HCT116 (cell line): ENCODE measurements around the gene ZNF488. TPM values are rescaled to one million over a fixed set of nuclear protein-coding genes. Genes with fewer than 3 reads are reported as not detected.

Source experiments
- ATAC-seq: fragments of 200-7000 bp; cut with Tn5 transposase; 2 replicates; pipeline ENCODE4 v1.9.1; 2020; ENCODE audit warnings: mild to moderate bottlenecking, moderate library complexity
- BruUV-seq: library from RNA; stranded (reverse); fragments of 400-500 nt; replicated peaks from 2 replicates; lab custom pipeline; 2021; lab: Mats Ljungman, UMichigan
- CTCF ChIA-PET: fragments of 300-600 bp; sonication (Branson Sonifier 250); formaldehyde crosslinking; loops from one replicate; lab custom pipeline; 2021; ENCODE audit warnings: antibody characterized with exemption; lab: Charles Lee
- POLR2A ChIA-PET: fragments of 300-600, 350-600 bp; sonication (Branson Sonifier 250); formaldehyde crosslinking; loops from one replicate; lab custom pipeline; 2021; ENCODE audit warnings: antibody characterized with exemption; lab: Charles Lee
- RAD21 ChIA-PET, 2 experiments: fragments of 300-600 bp; sonication (Branson Sonifier 250); formaldehyde crosslinking; loops; one replicate each; lab custom pipeline; 2023; ENCODE audit warnings: low total read pairs in 2 of 2; ENCODE audit not compliant: uncharacterized antibody in 2 of 2, unreplicated experiment in 2 of 2, low non-redundant PET in 1 of 2; lab: Charles Lee
- DNase-seq: peaks from one replicate; pipeline ENCODE4 v3.0.0-alpha.2; 2010; ENCODE audit warnings: low read depth, low spot score
- H2AFZ ChIP-seq: fragments of 200-600 bp; shearing (Covaris generic), sonication (generic); 2 replicates; pipeline ENCODE4 v1.6.1; 2017; ENCODE audit warnings: low read depth, mixed run types, mixed read lengths, antibody characterized with exemption, low read length; ENCODE audit not compliant: poor library complexity, severe bottlenecking
- H3K27ac ChIP-seq: 2 replicates; pipeline ENCODE4 v1.5.1; 2012; ENCODE audit warnings: low read depth, low read length
- H3K27me3 ChIP-seq: fragments of 200-600 bp; sonication (generic); 2 replicates; pipeline ENCODE4 v1.6.1; 2016; ENCODE audit warnings: mixed run types, low read length, mixed read lengths; ENCODE audit not compliant: insufficient read depth
- H3K36me3 ChIP-seq, 2 experiments: fragments of 200-500 bp in 1 of 2; fragments of 200-600 bp in 1 of 2; sonication (Bioruptor generic) in 1 of 2; sonication (generic) in 1 of 2; 2 replicates each; pipeline versions ENCODE4 v1.5.1 to v1.6.1; 2014 to 2016; ENCODE audit warnings: low read length in 2 of 2, inconsistent platforms in 1 of 2, mixed read lengths in 1 of 2, mixed run types in 1 of 2; ENCODE audit not compliant: insufficient read depth in 2 of 2, control insufficient read depth in 1 of 2
- H3K4me1 ChIP-seq, 2 experiments: fragments of 200-600 bp in 1 of 2; sonication (generic) in 1 of 2; 2 replicates each; pipeline versions ENCODE4 v1.5.1 to v1.6.1; 2012 to 2017; ENCODE audit warnings: low read length in 2 of 2, inconsistent platforms in 1 of 2, mild to moderate bottlenecking in 1 of 2, mixed read lengths in 1 of 2, mixed run types in 1 of 2, moderate library complexity in 1 of 2; ENCODE audit not compliant: insufficient read depth in 2 of 2, control insufficient read depth in 1 of 2
- H3K4me2 ChIP-seq: fragments of 200-600 bp; sonication (generic); 2 replicates; pipeline ENCODE4 v1.6.1; 2017; ENCODE audit warnings: mixed run types, low read length, mixed read lengths
- H3K4me3 ChIP-seq, 2 experiments: fragments of 200-600 bp in 1 of 2; sonication (generic) in 1 of 2; replicated peaks in 1 of 2; 2 replicates each; pipeline ENCODE4 v1.5.1; 2011 to 2016; ENCODE audit warnings: low read length in 2 of 2, control low read depth in 1 of 2, low read depth in 1 of 2, mild to moderate bottlenecking in 1 of 2, mixed read lengths in 1 of 2, mixed run types in 1 of 2
- H3K79me2 ChIP-seq: fragments of 200-600 bp; sonication (generic); 2 replicates; pipeline ENCODE4 v1.6.1; 2017; ENCODE audit warnings: mild to moderate bottlenecking, mixed run types, low read length, moderate library complexity, mixed read lengths; ENCODE audit not compliant: insufficient read depth
- H3K9ac ChIP-seq: fragments of 200-600 bp; sonication (generic); 2 replicates; pipeline ENCODE4 v1.6.1; 2016; ENCODE audit warnings: low read length, mixed read lengths
- H3K9me2 ChIP-seq: fragments of 200-600 bp; sonication (generic), shearing (Covaris generic); 2 replicates; pipeline ENCODE4 v1.6.1; 2017; ENCODE audit warnings: mixed run types, mild to moderate bottlenecking, moderate library complexity; ENCODE audit not compliant: insufficient read depth
- H3K9me3 ChIP-seq, 2 experiments: fragments of 200-500 bp in 1 of 2; fragments of 200-600 bp in 1 of 2; sonication (Bioruptor generic) in 1 of 2; sonication (generic) in 1 of 2; 2 replicates each; pipeline ENCODE4 v1.6.1; 2014 to 2017; ENCODE audit warnings: low read length in 2 of 2, mixed read lengths in 2 of 2, inconsistent platforms in 1 of 2, low read depth in 1 of 2, mild to moderate bottlenecking in 1 of 2, mixed run types in 1 of 2, moderate library complexity in 1 of 2; ENCODE audit not compliant: control insufficient read depth in 1 of 2, insufficient read depth in 1 of 2
- H4K20me1 ChIP-seq: fragments of 200-600 bp; sonication (generic), shearing (Covaris generic); 2 replicates; pipeline ENCODE4 v1.6.1; 2017; ENCODE audit warnings: mixed run types, mild to moderate bottlenecking, moderate library complexity; ENCODE audit not compliant: insufficient read depth
- CEBPB ChIP-seq: IDR thresholded peaks from 2 replicates; pipeline ENCODE4 v1.6.1; 2012; ENCODE audit warnings: low read depth
- EGR1 ChIP-seq: IDR thresholded peaks from 2 replicates; pipeline ENCODE4 v1.6.1; 2012; ENCODE audit warnings: low read depth
- ELF1 ChIP-seq: IDR thresholded peaks from 2 replicates; pipeline ENCODE4 v1.6.1; 2012; ENCODE audit warnings: low read depth, borderline replicate concordance
- EZH2phosphoT487 ChIP-seq: fragments of 200-600 bp; IDR thresholded peaks from 2 replicates; pipeline ENCODE4 v1.6.1; 2018; ENCODE audit warnings: antibody characterized with exemption, borderline replicate concordance
- FOSL1 ChIP-seq: IDR thresholded peaks from 2 replicates; pipeline ENCODE4 v1.6.1; 2012; ENCODE audit warnings: low read depth
- JUND ChIP-seq: IDR thresholded peaks from 2 replicates; pipeline ENCODE4 v1.6.1; 2012
- MAX ChIP-seq: IDR thresholded peaks from 2 replicates; pipeline ENCODE4 v1.6.1; 2012
- POLR2A ChIP-seq: IDR thresholded peaks from 2 replicates; pipeline ENCODE4 v1.7.0; 2011; ENCODE audit warnings: borderline replicate concordance; ENCODE audit not compliant: insufficient read depth, insufficient read length; ENCODE audit errors: extremely low read depth
- RAD21 ChIP-seq: IDR thresholded peaks from 2 replicates; pipeline ENCODE4 v1.6.1; 2012; ENCODE audit warnings: low read depth, mild to moderate bottlenecking
- SIN3A ChIP-seq: IDR thresholded peaks from 2 replicates; pipeline ENCODE4 v1.6.1; 2012; ENCODE audit warnings: low read depth
- SRF ChIP-seq: IDR thresholded peaks from 2 replicates; pipeline ENCODE4 v1.6.1; 2012; ENCODE audit warnings: low read depth
- TCF7L2 ChIP-seq: IDR thresholded peaks from 2 replicates; pipeline ENCODE4 v1.7.0; 2011; ENCODE audit warnings: borderline replicate concordance, inconsistent platforms; ENCODE audit not compliant: insufficient read depth, insufficient read length; ENCODE audit errors: extremely low read depth
- YY1 ChIP-seq: IDR thresholded peaks from 2 replicates; pipeline ENCODE4 v1.6.1; 2011; ENCODE audit warnings: low read length, low read depth, moderate library complexity, mild to moderate bottlenecking; ENCODE audit not compliant: insufficient replicate concordance; ENCODE audit errors: extremely low read depth
- ZFX ChIP-seq: fragments of 450-650 bp; IDR thresholded peaks from 2 replicates; pipeline ENCODE4 v1.6.1; 2017
- ZNF274 ChIP-seq: fragments of 200-500 bp; sonication (Bioruptor generic); IDR thresholded peaks from 2 replicates; pipeline ENCODE4 v1.6.1; 2014; ENCODE audit warnings: mild to moderate bottlenecking, low read depth, low read length, inconsistent platforms
- intact Hi-C: fragments of 100-400 bp; cut with micrococcal nuclease; formaldehyde crosslinking; loops from 2 replicates; pipeline ENCODE4 v1.10.0; 2022
- total RNA-seq: library from RNA; stranded (reverse); gene quantifications from one replicate; pipeline ENCODE4 v1.2.1, GENCODE V29; 2021; ENCODE audit not compliant: unreplicated experiment
- TF ChIP-seq, protein P1 (sequence below): IDR thresholded peaks from 2 replicates; pipeline ENCODE4 v1.6.1; 2012
- TF ChIP-seq, protein P2 (sequence below), 3 experiments: fragments of 200-600 bp in 1 of 3; sonication (generic) in 1 of 3; IDR thresholded peaks in 2 of 3; conservative IDR thresholded peaks in 1 of 3; 2 replicates each; pipeline ENCODE4 v1.5.1; 2012 to 2017; ENCODE audit warnings: low read depth in 2 of 3, low read length in 2 of 3, antibody characterized with exemption in 1 of 3, borderline replicate concordance in 1 of 3, control low read depth in 1 of 3, mild to moderate bottlenecking in 1 of 3, mixed read lengths in 1 of 3, mixed run types in 1 of 3, moderate library complexity in 1 of 3; ENCODE audit not compliant: insufficient read depth in 1 of 3
- TF ChIP-seq, protein P3 (sequence below): IDR thresholded peaks from 2 replicates; pipeline ENCODE4 v1.6.1; 2011; ENCODE audit warnings: mild to moderate bottlenecking, low read length, moderate library complexity; ENCODE audit not compliant: insufficient replicate concordance; ENCODE audit errors: extremely low read depth

ZNF488 gene
- total RNA-seq, 1 experiment from 2014 or later, result 3.9 TPM

DNA sequence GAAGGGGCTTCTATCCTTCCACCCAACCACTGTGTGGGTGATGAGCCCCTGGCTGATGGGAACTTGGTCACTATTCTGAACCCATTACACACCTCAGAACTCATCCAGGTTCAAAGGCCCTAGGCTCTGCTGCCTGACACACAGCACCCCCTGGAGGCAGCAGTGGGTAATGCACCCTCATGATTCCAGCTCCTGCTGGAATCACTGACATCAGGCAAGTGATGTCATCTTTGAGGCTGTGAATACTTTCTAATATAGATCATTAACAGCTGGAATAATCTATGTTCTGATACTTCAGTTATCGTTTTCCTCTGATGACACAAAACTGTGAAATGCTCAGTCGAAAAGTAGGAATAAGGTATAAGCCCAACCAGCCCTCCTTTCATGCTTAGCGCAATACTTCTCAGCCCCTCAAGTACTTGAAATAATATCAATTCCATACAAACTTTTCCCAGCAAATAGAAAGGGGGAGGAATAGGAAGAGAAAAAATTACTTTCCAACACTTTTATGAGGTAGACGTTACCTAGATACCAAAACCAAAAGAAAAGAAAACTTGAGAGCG, 43.4 kb downstream of the ZNF488 start:
- ChIA-PET POLR2A (no interaction called here), CTCF (interaction anchor here (0.6 to 2.3 kb wide), 14 partner anchors 9 to 348 kb away, joined by 3 to 39 read pairs (median 4); partner anchors contain the start of gene GDF2), RAD21 (interaction anchor here (0.8 to 1.5 kb wide), 4 partner anchors 293 to 347 kb away, joined by 3 to 6 read pairs (median 4); no protein-coding TSS in a partner anchor)
- no peak overlapping the region for H3K4me2 ChIP-seq
- no peaks in the 10 kb centered on the region for H3K4me1 ChIP-seq
- H3K9me3 ChIP-seq, result no peaks in the 10 kb centered on the region
- H3K27me3 ChIP-seq, result no peaks in the 10 kb centered on the region
- no peak overlapping the region for H3K4me3 ChIP-seq
- TF ChIP-seq RAD21 (peak; percentile 86), TCF7L2 (peak; percentile 51), YY1 (no peak), POLR2A (no peak), ZFX (no peak), ZNF274 (no peak), EZH2phosphoT487 (no peak), SIN3A (no peak), CEBPB (no peak), SRF (no peak), ELF1 (no peak), EGR1 (no peak), MAX (no peak), JUND (no peak), FOSL1 (no peak)
- TF ChIP-seq, protein P1, sequence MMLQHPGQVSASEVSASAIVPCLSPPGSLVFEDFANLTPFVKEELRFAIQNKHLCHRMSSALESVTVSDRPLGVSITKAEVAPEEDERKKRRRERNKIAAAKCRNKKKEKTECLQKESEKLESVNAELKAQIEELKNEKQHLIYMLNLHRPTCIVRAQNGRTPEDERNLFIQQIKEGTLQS, result no peak
- TF ChIP-seq, protein P2, sequence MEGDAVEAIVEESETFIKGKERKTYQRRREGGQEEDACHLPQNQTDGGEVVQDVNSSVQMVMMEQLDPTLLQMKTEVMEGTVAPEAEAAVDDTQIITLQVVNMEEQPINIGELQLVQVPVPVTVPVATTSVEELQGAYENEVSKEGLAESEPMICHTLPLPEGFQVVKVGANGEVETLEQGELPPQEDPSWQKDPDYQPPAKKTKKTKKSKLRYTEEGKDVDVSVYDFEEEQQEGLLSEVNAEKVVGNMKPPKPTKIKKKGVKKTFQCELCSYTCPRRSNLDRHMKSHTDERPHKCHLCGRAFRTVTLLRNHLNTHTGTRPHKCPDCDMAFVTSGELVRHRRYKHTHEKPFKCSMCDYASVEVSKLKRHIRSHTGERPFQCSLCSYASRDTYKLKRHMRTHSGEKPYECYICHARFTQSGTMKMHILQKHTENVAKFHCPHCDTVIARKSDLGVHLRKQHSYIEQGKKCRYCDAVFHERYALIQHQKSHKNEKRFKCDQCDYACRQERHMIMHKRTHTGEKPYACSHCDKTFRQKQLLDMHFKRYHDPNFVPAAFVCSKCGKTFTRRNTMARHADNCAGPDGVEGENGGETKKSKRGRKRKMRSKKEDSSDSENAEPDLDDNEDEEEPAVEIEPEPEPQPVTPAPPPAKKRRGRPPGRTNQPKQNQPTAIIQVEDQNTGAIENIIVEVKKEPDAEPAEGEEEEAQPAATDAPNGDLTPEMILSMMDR (IDR thresholded peaks at IDR 0.05 in 2 of 3, conservative IDR thresholded peaks at IDR 0.05 in 1 of 3; ENCODE audit: borderline replicate concordance in 1 of 3, insufficient read depth in 1 of 3, low read depth in 2 of 3, low read length in 2 of 3), result peak; percentile 81 to 98 (median 97)
- TF ChIP-seq, protein P3, sequence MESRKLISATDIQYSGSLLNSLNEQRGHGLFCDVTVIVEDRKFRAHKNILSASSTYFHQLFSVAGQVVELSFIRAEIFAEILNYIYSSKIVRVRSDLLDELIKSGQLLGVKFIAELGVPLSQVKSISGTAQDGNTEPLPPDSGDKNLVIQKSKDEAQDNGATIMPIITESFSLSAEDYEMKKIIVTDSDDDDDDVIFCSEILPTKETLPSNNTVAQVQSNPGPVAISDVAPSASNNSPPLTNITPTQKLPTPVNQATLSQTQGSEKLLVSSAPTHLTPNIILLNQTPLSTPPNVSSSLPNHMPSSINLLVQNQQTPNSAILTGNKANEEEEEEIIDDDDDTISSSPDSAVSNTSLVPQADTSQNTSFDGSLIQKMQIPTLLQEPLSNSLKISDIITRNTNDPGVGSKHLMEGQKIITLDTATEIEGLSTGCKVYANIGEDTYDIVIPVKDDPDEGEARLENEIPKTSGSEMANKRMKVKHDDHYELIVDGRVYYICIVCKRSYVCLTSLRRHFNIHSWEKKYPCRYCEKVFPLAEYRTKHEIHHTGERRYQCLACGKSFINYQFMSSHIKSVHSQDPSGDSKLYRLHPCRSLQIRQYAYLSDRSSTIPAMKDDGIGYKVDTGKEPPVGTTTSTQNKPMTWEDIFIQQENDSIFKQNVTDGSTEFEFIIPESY, result no peak
- H2AFZ ChIP-seq, result peak overlapping the region; percentile 51
- H3K36me3 ChIP-seq, result no peaks in the 10 kb centered on the region
- H3K9me2 ChIP-seq, result no peaks in the 10 kb centered on the region
- BruUV-seq, result no TSS peak
- H3K27ac ChIP-seq, result no peak overlapping the region
- intact Hi-C loops, result loop anchor here (1.0 kb wide), 2 partner anchors 292 to 316 kb away; no protein-coding TSS in a partner anchor
- peak; percentile 48 for DNase-seq
- no peak overlapping the region for H3K9ac ChIP-seq
- no peaks in the 10 kb centered on the region for H4K20me1 ChIP-seq
- peak; percentile 96 for ATAC-seq
- no peaks in the 10 kb centered on the region for H3K79me2 ChIP-seq
